Cardiac muscle cell (in vitro differentiated cells and primary cell): ENCODE data around the gene DNMT3B. TPM values are rescaled to one million over a fixed set of nuclear protein-coding genes. Genes with fewer than 3 reads are reported as not detected.

Experiments used
- DNase-seq, 2 donors: peaks; one replicate each; pipeline versions ENCODE4 v3.0.0 to v3.0.0-alpha.2; 2010 to 2017; ENCODE audit warnings: low read depth in 1 of 2, low spot score in 1 of 2
- H3K27ac ChIP-seq: fragments of 200-600 bp; sonication (generic); 2 replicates; pipeline ENCODE4 v1.5.1; 2016
- H3K27me3 ChIP-seq: fragments of 200-600 bp; sonication (generic); 2 replicates; pipeline ENCODE4 v1.6.0; 2016; ENCODE audit warnings: control low read depth
- H3K36me3 ChIP-seq: fragments of 200-600 bp; sonication (generic); 2 replicates; pipeline ENCODE4 v1.5.1; 2016; ENCODE audit warnings: control low read depth
- H3K4me1 ChIP-seq: fragments of 200-600 bp; sonication (generic); 2 replicates; pipeline ENCODE4 v1.8.1; 2017; ENCODE audit warnings: low read depth, mild to moderate bottlenecking, mixed run types
- H3K4me3 ChIP-seq: fragments of 200-600 bp; sonication (generic); 2 replicates; pipeline ENCODE4 v1.5.1; 2016; ENCODE audit warnings: mild to moderate bottlenecking
- H3K9me3 ChIP-seq: fragments of 200-600 bp; sonication (generic); 2 replicates; pipeline ENCODE4 v1.5.1; 2017; ENCODE audit warnings: low read depth, mild to moderate bottlenecking, control low read depth
- polyA plus RNA-seq: library from polyadenylated mRNA; unstranded; fragments of >200 nt; fragmentation: Nextera tagmentation; extraction: Ambion mirVana; gene quantifications from 2 replicates; pipeline ENCODE4 v1.2.1, GENCODE V29; 2016
- total RNA-seq: library from RNA; depleted of rRNA; stranded (reverse); fragments of >200 nt; gene quantifications from 2 replicates; pipeline ENCODE4 v1.2.3, GENCODE V29; 2016
- TF ChIP-seq, protein P1 (sequence below): IDR thresholded peaks from 2 replicates; pipeline ENCODE4 v1.5.1; 2012; ENCODE audit warnings: low read depth, mild to moderate bottlenecking, low read length

The DNMT3B gene
- total and polyA plus RNA-seq, 2 experiments from 2014 or later, result 10.2 to 24.3 TPM

GRCh38 chr20:32810941-32811340, 48.8 kb downstream of the DNMT3B start:
- Histone ChIP-seq H3K27ac (no peak overlapping the region), H3K9me3 (no peaks in the 10 kb centered on the region), H3K4me1 (peaks cover 21% of the 10 kb centered on the region), H3K4me3 (no peak overlapping the region), H3K27me3 (no peaks in the 10 kb centered on the region), H3K36me3 (no peaks in the 10 kb centered on the region)
- DNase-seq, result no peak
- TF ChIP-seq, protein P1, sequence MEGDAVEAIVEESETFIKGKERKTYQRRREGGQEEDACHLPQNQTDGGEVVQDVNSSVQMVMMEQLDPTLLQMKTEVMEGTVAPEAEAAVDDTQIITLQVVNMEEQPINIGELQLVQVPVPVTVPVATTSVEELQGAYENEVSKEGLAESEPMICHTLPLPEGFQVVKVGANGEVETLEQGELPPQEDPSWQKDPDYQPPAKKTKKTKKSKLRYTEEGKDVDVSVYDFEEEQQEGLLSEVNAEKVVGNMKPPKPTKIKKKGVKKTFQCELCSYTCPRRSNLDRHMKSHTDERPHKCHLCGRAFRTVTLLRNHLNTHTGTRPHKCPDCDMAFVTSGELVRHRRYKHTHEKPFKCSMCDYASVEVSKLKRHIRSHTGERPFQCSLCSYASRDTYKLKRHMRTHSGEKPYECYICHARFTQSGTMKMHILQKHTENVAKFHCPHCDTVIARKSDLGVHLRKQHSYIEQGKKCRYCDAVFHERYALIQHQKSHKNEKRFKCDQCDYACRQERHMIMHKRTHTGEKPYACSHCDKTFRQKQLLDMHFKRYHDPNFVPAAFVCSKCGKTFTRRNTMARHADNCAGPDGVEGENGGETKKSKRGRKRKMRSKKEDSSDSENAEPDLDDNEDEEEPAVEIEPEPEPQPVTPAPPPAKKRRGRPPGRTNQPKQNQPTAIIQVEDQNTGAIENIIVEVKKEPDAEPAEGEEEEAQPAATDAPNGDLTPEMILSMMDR, result no peak

DNA sequence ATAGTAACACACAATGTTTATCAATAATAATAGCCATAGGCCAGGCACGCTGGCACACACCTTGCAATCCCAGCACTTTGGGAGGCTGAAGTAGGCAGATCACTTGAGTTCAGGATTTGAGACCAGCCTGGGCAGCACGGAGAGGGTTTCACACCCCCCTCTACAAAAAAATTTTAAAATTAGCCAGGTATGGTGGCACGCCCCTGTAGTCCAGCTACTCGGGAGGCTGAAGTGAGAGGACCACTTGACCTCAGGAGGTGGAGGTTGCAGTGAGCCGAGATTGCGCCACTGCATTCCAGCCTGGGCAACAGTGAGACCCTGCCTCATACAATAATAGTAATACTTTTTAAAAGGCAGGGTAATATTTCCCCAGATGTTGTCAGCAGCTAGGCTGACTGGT, 49.7 kb downstream of the DNMT3B start:
- Histone ChIP-seq H3K9me3 (no peaks in the 10 kb centered on the region), H3K27me3 (no peaks in the 10 kb centered on the region), H3K27ac (no peak overlapping the region), H3K36me3 (no peaks in the 10 kb centered on the region), H3K4me3 (no peak overlapping the region), H3K4me1 (peaks cover 21% of the 10 kb centered on the region)
- DNase-seq, result no peak
- TF ChIP-seq, protein P1, result no peak

- no peaks in the 10 kb centered on the region for H3K36me3 ChIP-seq
- peak; percentile 70 to 83 for DNase-seq
- H3K27ac ChIP-seq, result peak overlapping the region; percentile 98
- H3K4me3 ChIP-seq, result peak overlapping the region; percentile 63
- no peaks in the 10 kb centered on the region for H3K9me3 ChIP-seq
- no peaks in the 10 kb centered on the region for H3K27me3 ChIP-seq
- TF ChIP-seq, protein P1, result no peak
- peaks cover 9% of the 10 kb centered on the region for H3K4me1 ChIP-seq
Measured at GRCh38 chr20:32819992-32820697, 58.0 kb downstream of the DNMT3B start.

DNA sequence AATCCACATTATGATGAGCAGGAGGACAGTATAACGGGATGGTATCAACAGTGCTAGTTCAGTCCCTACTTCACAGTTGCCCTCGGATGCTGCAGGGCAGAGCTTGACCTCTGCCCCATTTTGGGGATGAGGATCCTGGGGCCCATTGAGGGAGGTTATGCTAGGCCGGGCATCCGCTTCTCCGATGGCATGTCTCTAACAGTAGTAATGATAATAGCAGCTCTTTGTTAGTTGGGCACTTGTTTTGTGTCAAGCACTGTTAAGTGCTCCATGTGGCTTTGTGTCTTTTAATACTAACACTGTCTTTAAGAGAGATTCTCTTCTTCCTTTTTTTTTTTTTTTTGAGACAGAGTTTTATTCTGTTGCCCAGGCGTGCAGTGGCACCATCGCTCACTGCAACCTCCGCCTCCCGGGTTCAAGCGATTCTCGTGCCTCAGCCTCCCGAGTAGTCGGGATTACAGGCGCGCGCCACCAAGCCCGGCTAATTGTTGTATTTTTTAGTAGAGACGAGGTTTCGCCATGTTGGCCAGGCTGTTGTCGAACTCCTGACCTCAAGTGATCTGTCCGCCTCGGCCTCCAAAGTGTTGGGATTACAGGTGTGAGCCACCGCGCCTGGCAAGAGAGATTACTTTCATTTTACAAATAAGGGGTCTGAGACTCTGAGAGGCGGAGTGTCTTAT, 58.7 kb downstream of the DNMT3B start:
- TF ChIP-seq, protein P1, result no peak
- Histone ChIP-seq H3K27me3 (no peaks in the 10 kb centered on the region), H3K27ac (peak overlapping the region; percentile 98), H3K36me3 (no peaks in the 10 kb centered on the region), H3K9me3 (no peaks in the 10 kb centered on the region), H3K4me1 (peaks cover 9% of the 10 kb centered on the region), H3K4me3 (peak overlapping the region; percentile 63)
- DNase-seq, result no peak

GRCh38 chr20:32822225-32822624, 60.0 kb downstream of the DNMT3B start:
- Histone ChIP-seq H3K27ac (peak overlapping the region; percentile 6), H3K36me3 (peaks cover 8% of the 10 kb centered on the region), H3K4me1 (peaks cover 9% of the 10 kb centered on the region), H3K4me3 (no peak overlapping the region), H3K9me3 (no peaks in the 10 kb centered on the region), H3K27me3 (no peaks in the 10 kb centered on the region)
- DNase-seq, result no peak
- TF ChIP-seq, protein P1, result no peak
